GDM1 (cell line): Measurements from ENCODE around the gene ARHGAP31.
"Not testable (repeated sequence)": the region's sequence is repeated elsewhere in the genome, so short reads cannot be mapped to it uniquely, and the experiment has no call there.

Experiments used
- DNase-seq: peaks from one replicate; lab custom pipeline; 2025; lab: John Stamatoyannopoulos, UW

ARHGAP31 gene

DNA sequence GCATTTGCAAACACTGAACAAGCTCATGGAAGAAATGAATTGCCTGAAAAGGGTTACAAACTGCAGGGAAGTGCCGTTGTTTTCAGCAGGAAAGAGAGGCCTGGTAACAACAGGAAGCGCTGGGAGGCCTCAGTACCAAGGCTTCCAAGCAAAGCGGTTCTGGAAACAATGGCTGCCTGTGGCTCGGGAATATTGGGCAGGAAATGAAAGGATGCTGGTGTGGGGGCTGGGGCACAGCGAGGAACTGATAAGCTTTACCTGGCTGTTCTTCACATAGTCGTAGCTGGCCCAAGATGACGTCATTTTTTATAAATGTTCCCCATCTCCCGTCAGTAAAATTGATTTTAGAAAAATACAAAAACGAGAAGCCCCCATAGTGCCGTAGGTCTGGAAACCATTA, 55.9 kb downstream of the ARHGAP31 start:
- no peak for DNase-seq

DNA sequence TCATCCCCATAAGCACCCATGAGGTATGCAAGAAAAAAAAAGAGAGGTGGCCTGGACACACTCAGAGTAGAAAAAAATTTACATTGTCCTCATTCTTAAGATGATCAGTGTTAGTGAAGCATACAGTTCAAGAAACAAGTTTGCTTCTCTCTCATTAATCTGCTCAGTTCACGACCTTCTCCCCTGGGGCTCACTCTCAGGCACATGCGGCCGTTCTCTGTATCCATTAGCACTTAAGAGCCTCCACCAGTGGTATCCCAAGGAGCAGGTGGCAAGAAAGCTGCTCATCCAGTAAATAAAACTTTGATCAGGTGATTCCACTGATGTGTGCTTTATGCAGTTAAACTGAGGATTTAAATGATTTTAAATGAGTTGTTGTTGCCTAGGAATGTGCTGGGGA, 57.4 kb downstream of the ARHGAP31 start:
- no peak for DNase-seq

DNA sequence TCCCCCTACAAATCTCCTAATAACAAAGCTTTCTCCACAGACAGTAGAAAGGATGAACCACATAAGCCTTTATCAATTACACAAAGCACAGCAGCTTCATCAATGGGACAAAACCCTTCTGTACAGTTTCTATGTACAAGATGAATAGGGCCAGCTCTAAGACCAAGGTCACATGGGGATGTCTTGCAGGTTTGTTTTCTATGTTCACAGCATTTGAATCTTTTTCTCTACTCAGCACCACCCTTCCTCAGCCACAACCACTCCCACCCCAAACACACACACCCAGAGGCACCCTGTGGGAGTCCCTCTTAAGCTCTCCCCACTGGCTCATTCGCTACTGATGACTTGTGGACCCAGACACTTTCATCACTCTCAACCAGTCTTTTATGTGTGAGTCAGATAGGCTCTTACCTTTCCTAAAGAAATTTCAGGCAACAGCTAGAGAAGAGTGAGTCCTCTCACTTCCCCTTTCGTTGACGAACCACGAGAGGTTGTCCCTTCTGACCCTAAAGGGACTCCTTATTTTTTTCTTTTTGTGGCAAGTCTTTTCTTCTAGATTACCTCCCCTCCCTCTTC, 57.9 kb downstream of the ARHGAP31 start:
- DNase-seq, result peak; percentile 59

DNA sequence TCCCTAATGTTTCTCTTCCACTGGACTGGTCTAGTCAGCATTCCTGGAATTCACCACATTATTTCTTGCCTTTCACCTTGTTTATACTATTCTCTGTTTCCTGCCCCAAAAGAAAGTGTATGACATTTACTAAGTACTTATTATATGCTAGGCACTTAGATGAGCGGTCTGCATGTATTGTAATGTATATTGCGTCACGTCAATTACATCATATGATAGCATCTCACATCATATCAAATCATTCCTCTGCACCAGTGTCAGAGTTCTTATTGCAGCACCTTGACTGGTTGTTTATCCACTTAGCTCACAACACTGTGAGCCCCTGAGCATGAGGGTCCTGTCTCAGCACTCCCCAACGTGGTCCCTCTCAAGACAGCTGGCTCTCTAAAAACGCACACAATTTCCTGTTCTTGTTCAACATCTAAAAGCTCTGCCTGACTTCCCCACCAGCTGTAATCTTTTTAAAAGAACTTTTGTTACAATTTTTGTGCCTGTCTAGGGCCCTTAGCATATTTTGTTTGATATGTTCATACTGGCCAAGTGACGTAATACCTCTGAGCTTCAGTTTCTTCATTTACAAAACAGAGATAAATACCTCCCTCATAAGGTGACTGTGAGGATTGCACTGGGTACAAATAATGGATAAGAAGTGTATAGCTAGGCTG, 58.8 kb downstream of the ARHGAP31 start:
- peak; percentile 36 for DNase-seq

GRCh38 chr3:119355608-119356007, 61.4 kb downstream of the ARHGAP31 start:
- DNase-seq, result not testable (repeated sequence)

- DNase-seq, result no peak
Measured at GRCh38 chr3:119356646-119357045, 62.5 kb downstream of the ARHGAP31 start.

DNA sequence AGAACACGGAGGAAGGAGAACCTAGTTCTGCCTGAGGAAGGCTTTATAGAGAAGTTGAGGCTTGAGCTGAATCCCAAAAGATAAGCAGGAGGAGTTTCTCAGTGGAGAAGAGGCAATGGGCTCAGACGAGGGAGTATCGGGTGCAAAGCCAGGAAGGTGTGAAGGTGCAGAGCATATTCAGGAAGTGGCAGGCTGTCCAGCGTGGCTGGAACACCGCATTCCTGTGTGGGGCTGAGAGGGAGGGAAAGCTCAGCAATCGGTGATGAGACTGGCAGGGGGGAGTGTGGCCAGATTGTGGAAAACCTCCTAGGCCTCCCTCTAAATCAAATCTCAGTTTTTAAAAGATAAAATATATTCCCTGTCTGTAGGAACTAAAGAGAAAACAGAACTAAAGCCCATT, 63.0 kb downstream of the ARHGAP31 start:
- no peak for DNase-seq

DNA sequence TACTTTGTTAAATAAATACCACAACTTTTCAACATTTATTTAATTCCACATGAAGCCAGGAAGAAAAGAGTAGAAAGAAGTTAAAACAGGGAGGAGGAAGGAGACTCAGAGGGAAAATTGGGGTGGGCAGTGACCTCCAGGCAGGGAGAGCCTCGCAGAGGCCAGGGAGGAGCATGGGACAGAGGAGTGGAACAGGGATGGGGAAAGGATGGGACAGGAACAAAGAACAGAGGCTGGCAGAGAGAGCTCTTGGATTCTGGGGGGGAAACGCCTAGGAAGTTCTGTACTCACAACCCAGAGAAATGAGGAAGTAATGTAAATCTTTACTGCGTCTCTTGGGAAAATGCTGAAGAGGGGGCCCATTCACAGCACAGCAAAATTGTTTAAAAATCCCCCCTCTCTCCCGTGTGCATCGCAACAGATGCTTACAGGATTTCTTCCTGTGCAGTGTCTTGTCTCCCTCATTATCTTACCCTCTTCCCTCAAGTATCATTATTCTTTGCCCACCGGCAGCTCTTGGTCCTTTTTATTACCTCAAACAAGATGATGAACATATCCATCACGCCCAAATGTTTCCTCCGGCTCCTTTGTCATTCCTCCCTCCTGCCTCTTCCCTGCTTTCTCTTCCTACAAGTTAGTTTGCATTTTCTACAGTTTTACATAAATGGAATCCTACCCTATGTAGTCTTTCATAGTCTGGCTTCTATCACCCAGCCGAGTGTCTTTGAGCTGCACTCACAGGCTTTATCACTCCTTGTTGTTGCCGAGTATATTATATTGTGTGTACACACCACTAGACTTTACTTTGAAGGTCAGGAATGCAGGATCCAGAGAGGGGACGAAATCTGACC, 65.5 kb downstream of the ARHGAP31 start:
- no peak for DNase-seq

DNA sequence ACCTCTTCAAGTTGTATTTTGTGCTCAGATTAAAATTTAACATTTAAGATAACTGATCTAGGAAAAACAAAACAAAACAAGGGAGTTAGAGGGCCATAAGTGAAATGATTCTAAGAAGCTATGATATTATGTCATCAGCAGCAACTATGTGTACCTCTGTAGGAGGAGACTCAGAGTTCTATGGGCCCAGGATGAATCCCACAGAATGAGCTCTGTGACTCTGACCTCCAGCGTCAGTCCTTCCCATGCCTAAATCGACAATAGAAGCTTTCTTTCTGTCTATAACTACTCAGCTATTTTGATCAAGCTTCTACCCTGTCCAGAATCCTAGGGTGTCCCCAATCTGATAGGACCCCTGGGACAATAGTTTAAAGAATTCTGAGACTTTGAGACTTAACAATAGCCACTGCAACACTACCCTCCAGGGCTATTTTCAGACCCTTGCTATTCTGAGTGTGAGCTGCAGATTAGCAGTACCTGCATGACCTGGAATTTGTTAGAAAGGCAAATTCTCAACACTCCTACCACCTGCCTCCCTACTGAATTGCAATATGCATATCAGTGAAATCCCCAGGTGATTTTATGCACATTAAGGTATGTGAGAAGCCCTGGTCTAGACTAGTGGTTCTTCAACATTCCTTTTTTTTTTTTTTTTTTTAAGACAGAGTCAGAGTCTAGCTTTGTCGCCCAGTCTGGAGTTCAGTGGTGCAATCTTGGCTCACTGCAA, 66.7 kb downstream of the ARHGAP31 start:
- DNase-seq, result no peak

GRCh38 chr3:119362010-119362409, 67.8 kb downstream of the ARHGAP31 start:
- DNase-seq, result no peak

GRCh38 chr3:119362940-119363725, 69.0 kb downstream of the ARHGAP31 start:
- no peak for DNase-seq

- DNase-seq, result no peak
Measured at GRCh38 chr3:119364401-119364800, 70.2 kb downstream of the ARHGAP31 start.

GRCh38 chr3:119365418-119365817, 71.2 kb downstream of the ARHGAP31 start:
- DNase-seq, result no peak

GRCh38 chr3:119367000-119367399, 72.8 kb downstream of the ARHGAP31 start:
- DNase-seq, result no peak

- DNase-seq, result no peak
Measured at GRCh38 chr3:119368298-119368697, 74.1 kb downstream of the ARHGAP31 start.

DNA sequence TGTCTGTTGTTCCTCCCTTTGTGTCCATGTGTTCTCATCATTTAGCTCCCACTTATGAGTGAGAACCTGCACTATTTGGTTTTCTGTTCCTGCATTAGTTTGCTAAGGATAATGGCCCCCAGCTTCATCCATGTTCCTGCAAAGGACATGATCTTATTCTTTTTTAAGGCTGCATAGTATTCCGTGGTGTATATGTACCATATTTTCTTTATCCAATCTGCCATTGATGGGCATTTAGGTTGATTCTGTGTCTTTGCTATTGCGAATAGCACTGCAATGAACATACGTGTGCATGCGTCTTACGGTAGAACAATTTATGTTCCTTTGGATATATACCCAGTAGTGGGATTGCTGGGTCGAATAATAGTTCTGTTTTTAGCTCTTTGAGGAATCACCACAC, 77.6 kb downstream of the ARHGAP31 start:
- not testable (repeated sequence) for DNase-seq

DNA sequence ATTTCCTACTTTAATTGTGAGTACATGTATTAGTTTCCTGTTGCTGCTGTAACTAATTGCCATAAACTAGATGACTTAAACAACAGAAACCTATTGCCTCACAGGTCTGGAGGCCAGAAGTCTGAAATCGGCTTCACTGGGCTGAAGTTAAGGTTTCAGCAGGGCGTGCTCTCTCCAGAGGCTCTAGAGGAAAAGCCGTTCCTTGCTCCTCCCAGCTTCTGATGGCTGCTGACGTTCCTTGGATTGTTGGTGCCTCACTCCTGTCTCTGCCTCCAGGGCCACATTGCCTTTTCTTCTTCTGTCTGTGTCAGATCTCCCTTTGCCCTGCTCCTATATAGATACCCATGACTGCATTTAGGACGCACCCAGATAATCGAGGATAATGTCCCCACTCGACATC, 80.9 kb downstream of the ARHGAP31 start:
- no peak for DNase-seq

DNA sequence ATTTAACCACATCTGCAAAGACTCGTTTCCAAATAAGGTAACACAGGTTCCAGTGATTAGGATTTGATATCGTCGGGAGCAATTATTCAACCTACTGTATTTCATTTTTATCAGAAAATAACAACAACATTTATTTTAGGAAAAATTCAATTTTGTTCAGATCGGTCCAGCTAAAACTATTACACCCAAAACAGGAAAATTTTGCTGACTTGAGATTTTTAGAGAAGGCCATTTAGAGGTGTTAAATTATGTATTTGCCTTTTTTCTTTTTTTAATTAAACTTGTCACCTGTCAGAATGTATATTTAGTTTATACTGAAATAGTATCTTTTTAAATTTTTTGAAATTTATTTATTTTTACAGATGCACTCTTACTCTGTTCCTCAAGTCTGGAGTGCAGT, 81.3 kb downstream of the ARHGAP31 start:
- no peak for DNase-seq

GRCh38 chr3:119376758-119377157, 82.6 kb downstream of the ARHGAP31 start:
- DNase-seq, result no peak

- DNase-seq, result no peak
Measured at GRCh38 chr3:119378259-119378803, 84.1 kb downstream of the ARHGAP31 start.

DNA sequence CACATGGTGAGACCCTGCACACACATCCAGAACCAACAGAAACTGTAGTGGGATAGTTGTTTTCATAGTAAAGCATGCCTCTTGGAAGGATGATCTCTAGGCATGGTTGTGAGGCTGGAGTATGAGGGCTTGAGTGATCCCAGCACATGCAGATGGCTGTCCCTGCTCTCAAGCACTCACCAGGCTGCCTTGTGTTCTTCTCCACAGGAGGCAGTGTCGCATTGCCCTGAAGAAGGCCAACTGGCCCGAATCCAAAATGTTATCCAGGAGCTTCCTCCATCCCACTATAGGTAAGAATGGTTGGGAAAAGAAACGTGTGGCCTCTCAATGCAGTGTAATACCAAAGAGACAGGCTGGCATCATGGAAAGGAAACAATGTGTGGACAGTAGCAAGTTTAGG, 86.5 kb downstream of the ARHGAP31 start:
- DNase-seq, result no peak
